ENCODE measurements around the gene NKIRAS1.
"Not testable (repeated sequence)": the region's sequence is repeated elsewhere in the genome, so short reads cannot be mapped to it uniquely, and the experiment has no call there.

The NKIRAS1 gene

GRCh38 chr3:23856286-23856685 is 60.5 kb downstream of the NKIRAS1 start:
- in situ Hi-C loops (cut with HindIII; ENCODE audit: low pct_ligation_motif_present, low pct_unique_long_range_greater_than_20kb, low sequenced_read_pairs): no loop called here
- no peak for DNase-seq

GRCh38 chr3:23849462-23849861 is 67.3 kb downstream of the NKIRAS1 start:
- in situ Hi-C loops (cut with HindIII; ENCODE audit: low pct_ligation_motif_present, low pct_unique_long_range_greater_than_20kb, low sequenced_read_pairs); DNase-seq: not testable (repeated sequence)

- in situ Hi-C loops (cut with HindIII; ENCODE audit: low pct_ligation_motif_present, low pct_unique_long_range_greater_than_20kb, low sequenced_read_pairs): no loop called here
- DNase-seq: no peak
These were observed 71.2 kb downstream of the NKIRAS1 start for GRCh38 chr3:23845326-23846216.

GRCh38 chr3:23843869-23844268 is 72.9 kb downstream of the NKIRAS1 start:
- DNase-seq: no peak
- in situ Hi-C loops (cut with HindIII; ENCODE audit: low pct_ligation_motif_present, low pct_unique_long_range_greater_than_20kb, low sequenced_read_pairs): no loop called here

Data from ACHN (cell line).